GM12878 (cell line): ENCODE data around the gene KAZN. TPM values are rescaled to one million over a fixed set of nuclear protein-coding genes. Genes with fewer than 3 reads are reported as not detected.

Experiments
- ATAC-seq: fragments of 200-7000 bp; cut with Tn5 transposase; 3 replicates; pipeline ENCODE4 v1.9.1; 2020; ENCODE audit warnings: mild to moderate bottlenecking, moderate library complexity
- BruUV-seq: library from RNA; stranded (reverse); fragments of 400-500 nt; replicated peaks from 2 replicates; lab custom pipeline; 2021; lab: Mats Ljungman, UMichigan
- CTCF ChIA-PET: fragments of 300-600 bp; sonication (Branson Sonifier 250); formaldehyde crosslinking; extraction: SDS; loops from one replicate; lab custom pipeline; 2021; ENCODE audit warnings: inconsistent platforms; lab: Yijun Ruan, JAX
- POLR2A ChIA-PET: fragments of 350-600 bp; formaldehyde crosslinking; extraction: SDS; loops from one replicate; lab custom pipeline; 2021; ENCODE audit warnings: inconsistent platforms; lab: Charles Lee
- RAD21 ChIA-PET: fragments of 300-600 bp; sonication (Branson Sonifier 250); formaldehyde crosslinking; loops from one replicate; lab custom pipeline; 2023; ENCODE audit warnings: antibody characterized with exemption; ENCODE audit not compliant: unreplicated experiment; lab: Charles Lee
- SMC1A ChIA-PET: fragments of 300-600 bp; sonication (Branson Sonifier 250); formaldehyde crosslinking; loops from one replicate; lab custom pipeline; 2023; ENCODE audit not compliant: unreplicated experiment, uncharacterized antibody; lab: Charles Lee
- DNase-seq: peaks from one replicate; pipeline ENCODE4 v3.0.0-alpha.2; 2011; ENCODE audit warnings: low read depth, low spot score
- FAIRE-seq: peaks from 3 replicates; lab custom pipeline; 2011; peaks lifted over from hg19 to GRCh38; lab: Jason Lieb, UNC
- H2AFZ ChIP-seq: 2 replicates; pipeline ENCODE4 v1.6.0; 2011; ENCODE audit warnings: low read depth, low read length, control low read depth; ENCODE audit not compliant: control insufficient read depth
- H3K27ac ChIP-seq: 2 replicates; pipeline ENCODE4 v1.5.1; 2011; ENCODE audit warnings: control low read depth; ENCODE audit not compliant: control insufficient read depth, insufficient read depth
- H3K27me3 ChIP-seq, 2 experiments: replicated peaks in 1 of 2; 2 replicates each; pipeline versions ENCODE4 v1.6.0 to v1.6.1; 2011; ENCODE audit warnings: low read length in 1 of 2; ENCODE audit not compliant: control insufficient read depth in 2 of 2, insufficient read depth in 2 of 2
- H3K36me3 ChIP-seq, 2 experiments: 2 replicates each; pipeline ENCODE4 v1.5.1; 2011; ENCODE audit warnings: low read length in 1 of 2; ENCODE audit not compliant: control insufficient read depth in 2 of 2, insufficient read depth in 2 of 2
- H3K4me1 ChIP-seq: 2 replicates; pipeline ENCODE4 v1.6.1; 2011; ENCODE audit warnings: mild to moderate bottlenecking, low read length, moderate library complexity, mixed read lengths; ENCODE audit not compliant: control insufficient read depth, insufficient read depth
- H3K4me2 ChIP-seq: 2 replicates; pipeline ENCODE4 v1.6.0; 2011; ENCODE audit warnings: control low read depth; ENCODE audit not compliant: control insufficient read depth, insufficient read depth
- H3K4me3 ChIP-seq: fragments of 200-600 bp; sonication (generic); 2 replicates; pipeline ENCODE4 v1.5.1; 2016
- H3K79me2 ChIP-seq: 2 replicates; pipeline ENCODE4 v1.6.0; 2011; ENCODE audit warnings: low read length; ENCODE audit not compliant: control insufficient read depth, insufficient read depth
- H3K9ac ChIP-seq: 2 replicates; pipeline ENCODE4 v1.8.0; 2011; ENCODE audit warnings: low read length, control low read depth, mixed read lengths; ENCODE audit not compliant: control insufficient read depth, insufficient read depth
- H3K9me3 ChIP-seq: replicated peaks from 3 replicates; pipeline ENCODE4 v1.5.1; 2011; ENCODE audit warnings: mild to moderate bottlenecking, low read length; ENCODE audit not compliant: control insufficient read depth, insufficient read depth
- H4K20me1 ChIP-seq: 2 replicates; pipeline ENCODE4 v1.6.0; 2011; ENCODE audit not compliant: control insufficient read depth, insufficient read depth
- CBFB ChIP-seq: IDR thresholded peaks from 2 replicates; pipeline ENCODE4 v1.6.1; 2016; ENCODE audit warnings: antibody characterized with exemption, low read depth
- CHD1 ChIP-seq: IDR thresholded peaks from 2 replicates; pipeline ENCODE4 v1.6.1; 2012; ENCODE audit warnings: low read depth, low read length, improper control_type of control experiment
- FOXK2 ChIP-seq: fragments of 450-650 bp; IDR thresholded peaks from 2 replicates; pipeline ENCODE4 v1.6.1; 2017; ENCODE audit warnings: mild to moderate bottlenecking, moderate library complexity
- FOXM1 ChIP-seq: IDR thresholded peaks from 2 replicates; pipeline ENCODE4 v1.6.1; 2012; ENCODE audit warnings: low read depth, mild to moderate bottlenecking, inconsistent platforms, low read length, moderate library complexity
- HCFC1 ChIP-seq: fragments of 150-350 bp; IDR thresholded peaks from 2 replicates; pipeline ENCODE4 v1.6.1; 2014; ENCODE audit warnings: low read length
- KLF5 ChIP-seq: fragments of 450-650 bp; IDR thresholded peaks from 2 replicates; pipeline ENCODE4 v1.6.1; 2014; ENCODE audit warnings: mild to moderate bottlenecking; ENCODE audit not compliant: partially characterized antibody
- LARP7 ChIP-seq: fragments of 450-650 bp; IDR thresholded peaks from 2 replicates; pipeline ENCODE4 v1.6.1; 2017; ENCODE audit warnings: mild to moderate bottlenecking
- MTA2 ChIP-seq: fragments of 450-650 bp; IDR thresholded peaks from 2 replicates; pipeline ENCODE4 v1.6.1; 2016; ENCODE audit warnings: low read depth, mild to moderate bottlenecking, moderate library complexity
- NFYA ChIP-seq: IDR thresholded peaks from 2 replicates; pipeline ENCODE4 v1.6.1; 2011; ENCODE audit warnings: low read depth, mild to moderate bottlenecking, low read length, improper control_type of control experiment, borderline replicate concordance
- POLR2AphosphoS2 ChIP-seq: IDR thresholded peaks from 2 replicates; pipeline ENCODE4 v1.6.1; 2011; ENCODE audit warnings: low read depth, mild to moderate bottlenecking, low read length, improper control_type of control experiment, moderate library complexity
- POLR2AphosphoS5 ChIP-seq: IDR thresholded peaks from 2 replicates; pipeline ENCODE4 v1.6.1; 2011; ENCODE audit warnings: mild to moderate bottlenecking, low read length, inconsistent platforms
- POU2F2 ChIP-seq: IDR thresholded peaks from 3 replicates; pipeline ENCODE4 v1.6.1; 2011; ENCODE audit warnings: low read depth, mild to moderate bottlenecking, low read length, borderline replicate concordance
- RCOR1 ChIP-seq: conservative IDR thresholded peaks from 2 replicates; pipeline ENCODE4 v1.6.1; 2012; ENCODE audit warnings: low read depth, low read length, improper control_type of control experiment
- RELB ChIP-seq: fragments of 450-650 bp; IDR thresholded peaks from 2 replicates; pipeline ENCODE4 v1.6.1; 2017; ENCODE audit warnings: low read depth, mild to moderate bottlenecking, moderate library complexity
- SMC3 ChIP-seq: IDR thresholded peaks from 2 replicates; pipeline ENCODE4 v1.6.1; 2011; ENCODE audit warnings: low read length, improper control_type of control experiment, borderline replicate concordance
- YBX1 ChIP-seq: fragments of 450-650 bp; IDR thresholded peaks from 2 replicates; pipeline ENCODE4 v1.6.1; 2016; ENCODE audit warnings: antibody characterized with exemption
- ZNF622 ChIP-seq: fragments of 450-650 bp; IDR thresholded peaks from 2 replicates; pipeline ENCODE4 v1.6.1; 2017; ENCODE audit warnings: mild to moderate bottlenecking, inconsistent platforms
- WGBS: methylation state at CpG from one replicate; pipeline ENCODE4 v1.1.6; 2016; ENCODE audit warnings: low lambda C conversion rate; ENCODE audit not compliant: insufficient replicate concordance, insufficient coverage; ENCODE audit errors: missing lambda C conversion rate; 5-methylcytosine and 5-hydroxymethylcytosine counted together
- in situ Hi-C: fragments of 300-500 bp; cut with MboI; formaldehyde crosslinking; loops from 9 replicates; pipeline ENCODE4 v1.14.3; 2018; ENCODE audit warnings: mixed read lengths
- intact Hi-C: fragments of 100-400 bp; cut with micrococcal nuclease; formaldehyde crosslinking; loops from one replicate; pipeline ENCODE4 v1.14.2; 2022; ENCODE audit not compliant: unreplicated experiment
- polyA plus RNA-seq, 11 experiments: library from polyadenylated mRNA; depleted of rRNA in 4 of 11; unstranded in 6 of 11; stranded (reverse) in 5 of 11; fragments of >200 nt; fragmentation: Nextera tagmentation in 4 of 11; fragmentation: Illumina TruSeq in 1 of 11; extraction: Ambion mirVana in 4 of 11; extraction: Trizol in 1 of 11; gene quantifications; 1 replicate in 1 of 11; 2 replicates in 10 of 11; pipeline versions ENCODE4 v1.2.1 to v1.2.3, GENCODE V29; 2011 to 2016; ENCODE audit warnings: inconsistent platforms in 2 of 11, missing spikeins in 2 of 11, low read depth in 1 of 11
- total RNA-seq, 4 experiments: library from RNA; depleted of rRNA in 3 of 4; stranded (reverse); fragments of >200 nt in 3 of 4; fragmentation: Illumina TruSeq in 1 of 4; extraction: Trizol in 1 of 4; gene quantifications; 2 replicates each; pipeline versions ENCODE4 v1.2.1 to v1.2.3, GENCODE V29; 2013 to 2021
- TF ChIP-seq, protein P1 (sequence below): IDR thresholded peaks from 2 replicates; pipeline ENCODE4 v1.6.1; 2012; ENCODE audit warnings: low read depth, low read length, improper control_type of control experiment

KAZN gene
- total and polyA plus RNA-seq, 10 of the 15 experiments (the other 5 are each of a cell fraction or from before 2014, with no cell fraction given) = 0.72 to 4.0 (median 1.2) TPM

DNA sequence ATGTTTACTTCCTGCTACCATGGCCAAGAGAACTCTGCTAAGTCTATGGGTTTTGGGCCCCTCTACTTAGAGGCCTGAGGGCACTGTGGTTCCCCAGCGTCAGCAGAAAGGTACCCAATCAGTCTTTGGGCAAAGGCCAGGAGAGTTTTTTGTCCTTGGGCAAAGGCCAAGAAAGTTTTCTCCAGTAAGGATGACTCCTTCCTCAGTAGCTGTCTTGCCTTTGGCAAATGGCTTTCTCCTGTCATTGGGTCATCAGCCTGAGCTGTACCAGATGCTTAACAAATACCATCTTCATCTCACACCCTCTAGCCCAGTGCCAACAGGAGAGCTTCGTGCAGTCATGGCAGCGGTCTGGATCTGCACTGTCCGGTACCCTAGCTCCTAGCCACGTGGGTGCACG lies 355.7 kb downstream of the KAZN start:
- H3K9ac ChIP-seq = no peak overlapping the region

More for the DNA sequence above, 355.7 kb downstream of the KAZN start:
- Histone ChIP-seq H3K4me3 (no peak overlapping the region), H3K4me2 (no peak overlapping the region)
- in situ Hi-C loops = no loop called here
- no peak for DNase-seq
- TF ChIP-seq YBX1 (no peak), MTA2 (no peak), FOXK2 (no peak), RELB (no peak), HCFC1 (no peak), SMC3 (no peak), POLR2AphosphoS5 (no peak), ZNF622 (no peak), LARP7 (no peak), CBFB (no peak), POLR2AphosphoS2 (no peak), NFYA (no peak), RCOR1 (no peak), POU2F2 (no peak), FOXM1 (no peak), KLF5 (no peak), CHD1 (no peak)
- TF ChIP-seq, protein P1, sequence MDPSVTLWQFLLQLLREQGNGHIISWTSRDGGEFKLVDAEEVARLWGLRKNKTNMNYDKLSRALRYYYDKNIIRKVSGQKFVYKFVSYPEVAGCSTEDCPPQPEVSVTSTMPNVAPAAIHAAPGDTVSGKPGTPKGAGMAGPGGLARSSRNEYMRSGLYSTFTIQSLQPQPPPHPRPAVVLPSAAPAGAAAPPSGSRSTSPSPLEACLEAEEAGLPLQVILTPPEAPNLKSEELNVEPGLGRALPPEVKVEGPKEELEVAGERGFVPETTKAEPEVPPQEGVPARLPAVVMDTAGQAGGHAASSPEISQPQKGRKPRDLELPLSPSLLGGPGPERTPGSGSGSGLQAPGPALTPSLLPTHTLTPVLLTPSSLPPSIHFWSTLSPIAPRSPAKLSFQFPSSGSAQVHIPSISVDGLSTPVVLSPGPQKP = no peak
- TF ChIP-seq, all 136 proteins: peak for 0
- ChIA-PET RAD21 (no interaction called here), SMC1A (no interaction called here), CTCF (no interaction called here), POLR2A (no interaction called here)
- Histone ChIP-seq H3K36me3 (no peaks in the 10 kb centered on the region), H4K20me1 (no peaks in the 10 kb centered on the region), H3K4me1 (no peaks in the 10 kb centered on the region), H3K27ac (no peak overlapping the region), H3K9me3 (no peaks in the 10 kb centered on the region), H3K27me3 (no peaks in the 10 kb centered on the region; a peak in 1 of 4 replicates), H3K79me2 (no peaks in the 10 kb centered on the region), H2AFZ (no peak overlapping the region)
- WGBS = 25% methylated on average over 6 of the region's 6 CpGs
- FAIRE-seq = no peak
- intact Hi-C loops = no loop called here
- no peak for ATAC-seq
- BruUV-seq = no TSS peak
